Activated naive CD4-positive, alpha-beta T cell treated with anti-CD3 and anti-CD28 coated beads, Interleukin-2, amount 50 U/mL, for 16 hours (primary cell): ENCODE measurements around the gene DPYD.

Source experiments
- DNase-seq: peaks from one replicate; pipeline ENCODE4 v3.0.0-alpha.2; 2020

DPYD gene

GRCh38 chr1:97599447-97599846 lies 321.4 kb downstream of the DPYD start:
- no peak for DNase-seq

- no peak for DNase-seq
Measured at GRCh38 chr1:97593192-97593591, 327.6 kb downstream of the DPYD start.

GRCh38 chr1:97588772-97589171 lies 332.1 kb downstream of the DPYD start:
- DNase-seq, result no peak

GRCh38 chr1:97581614-97582051 lies 339.2 kb downstream of the DPYD start:
- DNase-seq, result no peak

- no peak for DNase-seq
Measured at GRCh38 chr1:97577613-97578012, 343.2 kb downstream of the DPYD start.

GRCh38 chr1:97573553-97573952 lies 347.3 kb downstream of the DPYD start:
- DNase-seq, result no peak

GRCh38 chr1:97572561-97572960 lies 348.3 kb downstream of the DPYD start:
- no peak for DNase-seq

DNA sequence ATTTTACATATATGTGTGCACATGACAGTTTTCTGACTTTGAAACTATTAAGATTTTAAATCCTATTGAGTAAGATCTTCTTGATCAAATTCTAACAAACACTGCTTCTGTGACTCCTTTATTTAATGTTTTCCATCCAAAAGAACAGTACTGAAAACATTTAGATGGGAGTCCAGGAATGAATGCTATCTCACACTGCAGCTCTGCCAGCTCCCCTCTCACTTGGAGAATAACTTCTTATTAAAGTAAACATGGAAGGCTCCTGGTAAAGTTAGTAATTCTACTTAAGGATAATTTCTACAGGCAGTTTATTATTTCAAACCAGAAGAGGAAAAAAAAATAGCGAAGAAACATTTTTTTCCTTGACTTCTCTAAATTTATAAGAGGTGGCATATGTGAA lies 349.1 kb downstream of the DPYD start:
- DNase-seq, result no peak

DNA sequence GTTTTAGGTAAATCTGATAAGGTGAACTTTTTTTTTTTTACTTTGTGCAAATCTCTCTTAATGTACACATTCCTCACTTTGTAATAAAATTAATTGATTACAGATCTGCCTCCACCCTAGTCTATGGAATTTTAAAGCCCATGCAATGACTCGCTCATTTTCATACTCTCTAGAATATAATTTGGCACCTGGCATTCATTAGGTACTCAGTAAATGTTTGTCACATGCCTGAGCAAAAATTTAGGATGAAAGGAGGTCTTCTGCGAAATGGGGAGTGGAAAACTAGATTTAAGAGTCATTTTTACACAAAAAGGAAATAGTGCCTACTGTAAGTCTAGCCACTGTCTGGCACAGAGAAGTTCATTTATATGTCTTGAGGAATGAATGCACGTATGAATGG lies 350.1 kb downstream of the DPYD start:
- no peak for DNase-seq

GRCh38 chr1:97567000-97567749 lies 353.7 kb downstream of the DPYD start:
- DNase-seq, result no peak

DNA sequence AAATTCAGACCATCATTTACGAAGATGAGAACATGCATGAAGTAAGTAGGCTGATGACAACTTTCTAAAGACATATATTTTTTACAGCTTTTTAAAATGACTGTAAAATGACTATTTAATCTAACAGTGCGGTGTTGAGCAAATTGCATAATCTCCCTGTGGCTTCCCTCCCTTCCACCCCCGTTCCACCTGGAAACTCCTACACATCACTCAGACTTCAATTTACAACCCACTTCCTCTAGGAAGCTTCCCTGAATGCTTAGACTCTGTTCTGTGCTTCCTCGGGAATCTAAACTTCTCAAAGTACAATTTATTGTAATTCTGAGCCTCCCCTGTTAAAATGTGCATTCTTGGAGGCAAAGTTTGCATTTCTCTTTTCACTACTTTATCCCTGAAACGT lies 354.9 kb downstream of the DPYD start:
- DNase-seq, result no peak

GRCh38 chr1:97563926-97564325 lies 356.9 kb downstream of the DPYD start:
- no peak for DNase-seq

DNA sequence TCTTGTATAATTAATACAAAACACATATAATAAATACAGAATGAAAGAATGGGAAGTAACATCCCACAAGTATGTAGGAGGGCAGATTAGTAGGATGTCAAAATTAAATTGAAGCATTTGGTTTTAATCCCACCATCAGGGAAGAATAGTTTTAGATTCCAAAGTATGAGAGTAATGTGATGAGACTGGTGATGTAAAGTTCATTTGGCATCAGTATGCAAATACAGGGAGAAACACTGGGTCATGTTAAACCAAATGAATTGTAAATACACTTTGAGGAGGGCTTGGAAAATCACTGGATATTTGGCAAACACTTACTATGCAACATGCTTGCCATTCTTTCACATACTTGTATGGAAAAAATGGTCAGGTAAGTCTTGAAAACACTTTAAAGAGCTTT lies 358.8 kb downstream of the DPYD start:
- no peak for DNase-seq

- DNase-seq, result no peak
Measured at GRCh38 chr1:97560714-97561113, 360.1 kb downstream of the DPYD start.

DNA sequence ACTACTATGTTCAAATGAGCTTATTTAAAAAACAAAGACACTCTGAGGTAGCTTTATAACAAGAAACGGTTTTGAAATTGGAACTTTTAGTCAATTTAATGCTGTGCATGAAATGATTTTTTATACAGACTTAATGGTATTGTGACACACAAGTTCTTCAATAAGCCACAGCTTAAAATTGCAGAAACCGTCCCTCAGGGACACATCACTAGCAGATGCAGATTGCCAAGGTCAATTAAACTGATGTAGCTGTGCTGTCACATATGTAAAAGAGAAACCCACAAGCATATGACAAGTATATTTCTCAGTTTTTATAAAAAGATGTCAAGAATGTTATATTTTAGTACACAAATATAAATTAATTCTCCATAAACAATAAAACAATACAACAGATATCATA lies 366.9 kb downstream of the DPYD start:
- DNase-seq, result no peak

DNA sequence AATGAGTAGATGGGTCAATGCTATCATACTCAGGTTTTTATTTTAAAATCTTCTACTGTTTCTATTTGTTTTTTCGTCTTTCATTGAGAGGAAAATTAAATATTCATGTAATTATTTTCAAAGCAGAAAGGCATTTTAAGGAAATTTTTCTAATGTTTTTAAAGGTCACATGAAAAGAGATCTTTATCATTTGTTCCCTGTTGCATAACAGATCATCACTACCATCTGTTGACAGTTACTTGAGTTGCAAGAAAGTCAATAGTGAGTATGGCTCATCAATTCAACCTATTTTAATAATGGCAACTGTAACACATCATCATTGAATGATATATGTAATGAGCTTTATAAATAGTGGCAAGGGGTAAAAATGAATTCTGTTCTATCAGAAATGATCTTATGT lies 369.7 kb downstream of the DPYD start:
- no peak for DNase-seq

DNA sequence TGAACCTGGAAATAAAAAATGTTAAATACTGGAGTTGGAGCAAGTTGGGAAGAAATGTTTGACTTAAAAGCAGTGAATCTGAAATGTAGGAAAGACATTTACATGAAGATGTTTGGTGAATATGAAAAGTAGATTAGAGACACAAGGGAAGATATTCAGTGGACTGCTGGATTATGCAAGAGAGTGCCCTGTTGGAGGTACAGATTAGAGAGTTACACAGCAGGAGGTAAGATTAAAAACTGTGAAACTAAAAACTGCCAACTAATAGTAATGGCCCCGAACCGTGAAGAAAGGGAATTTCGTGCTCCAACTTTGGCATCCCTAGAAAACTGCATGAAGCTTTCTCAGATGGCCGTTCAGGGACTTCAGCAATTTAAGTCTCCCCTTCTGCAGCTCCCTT lies 375.4 kb downstream of the DPYD start:
- no peak for DNase-seq

DNA sequence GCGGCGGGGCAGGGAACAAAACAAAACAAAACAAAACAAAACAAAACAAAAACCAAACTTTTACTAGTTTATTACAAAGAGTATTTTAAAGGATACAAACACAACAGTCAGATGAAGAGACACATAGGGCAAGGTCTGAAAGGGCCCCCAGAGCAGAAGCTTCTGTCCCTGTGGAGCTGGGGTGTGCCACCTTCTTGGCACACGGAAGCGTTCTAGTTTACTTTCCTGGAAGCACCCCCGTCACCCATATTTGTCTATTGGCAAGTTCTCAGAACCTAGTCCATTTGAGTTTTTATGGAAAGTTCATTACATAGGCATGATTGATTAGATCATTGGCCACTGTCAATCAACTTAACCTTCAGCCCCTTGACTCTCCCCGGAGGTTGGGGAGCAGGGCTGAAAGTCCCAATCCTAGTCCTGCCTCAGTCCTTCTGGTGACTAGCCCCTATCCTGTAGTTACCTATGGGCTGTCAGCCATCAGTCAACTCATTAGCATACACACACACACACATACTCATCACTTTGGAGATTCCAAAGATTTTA lies 380.4 kb downstream of the DPYD start:
- no peak for DNase-seq

DNA sequence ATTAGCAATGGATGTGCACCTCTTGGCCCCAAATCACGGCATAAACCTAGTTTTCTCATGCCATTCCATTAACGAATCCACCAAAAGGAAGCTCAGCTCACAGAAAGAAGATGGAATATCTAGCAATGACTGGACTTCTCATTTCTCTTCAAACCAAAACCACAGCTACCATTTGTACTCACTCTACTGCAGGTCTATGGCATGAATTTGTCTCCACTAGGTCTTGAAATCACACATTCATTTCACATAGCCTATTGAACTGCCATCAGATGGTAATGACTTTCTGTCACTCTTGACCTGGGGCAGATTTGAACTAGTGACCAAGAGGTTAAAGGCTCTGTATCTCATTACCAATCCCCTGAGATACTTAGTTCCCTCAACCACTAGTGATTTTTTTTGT lies 382.7 kb downstream of the DPYD start:
- DNase-seq, result no peak

DNA sequence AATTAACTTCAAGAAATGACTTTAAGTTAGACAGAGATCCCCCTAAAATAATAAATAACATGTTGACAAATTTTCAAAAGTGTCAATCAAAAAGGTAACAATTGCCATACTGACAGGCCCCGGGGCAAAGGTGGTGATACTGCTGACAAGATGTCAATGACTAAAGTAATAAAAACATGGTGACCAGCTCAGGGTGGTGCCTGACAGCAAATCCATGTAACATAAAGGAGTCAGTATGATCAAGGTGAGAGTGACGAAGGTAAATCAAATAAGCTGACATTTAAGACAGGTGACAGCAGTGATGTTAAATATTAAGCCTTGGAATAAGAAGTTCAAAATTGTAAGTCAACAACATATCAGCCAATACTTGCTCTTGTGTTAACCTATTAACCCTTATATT lies 387.5 kb downstream of the DPYD start:
- DNase-seq, result no peak

GRCh38 chr1:97529600-97529999 lies 391.2 kb downstream of the DPYD start:
- DNase-seq, result no peak

DNA sequence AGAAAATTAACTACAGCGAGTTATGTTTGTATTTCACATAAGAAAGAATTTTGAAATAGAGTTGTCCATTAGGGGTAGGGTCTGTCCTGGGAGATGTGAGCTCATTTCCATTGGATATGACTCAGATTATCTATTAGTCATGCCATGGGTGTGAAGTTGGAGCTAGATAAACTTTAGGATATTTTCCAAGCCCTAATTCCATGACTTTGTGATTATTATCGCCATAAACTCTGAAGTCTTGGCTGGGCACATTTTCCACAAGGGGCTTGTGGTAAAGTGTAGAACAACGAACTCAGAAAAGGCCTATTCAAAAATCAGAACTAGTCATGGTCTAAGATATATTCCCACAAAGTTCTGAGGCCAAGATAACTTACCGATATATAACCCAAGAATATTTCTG lies 396.6 kb downstream of the DPYD start:
- no peak for DNase-seq

DNA sequence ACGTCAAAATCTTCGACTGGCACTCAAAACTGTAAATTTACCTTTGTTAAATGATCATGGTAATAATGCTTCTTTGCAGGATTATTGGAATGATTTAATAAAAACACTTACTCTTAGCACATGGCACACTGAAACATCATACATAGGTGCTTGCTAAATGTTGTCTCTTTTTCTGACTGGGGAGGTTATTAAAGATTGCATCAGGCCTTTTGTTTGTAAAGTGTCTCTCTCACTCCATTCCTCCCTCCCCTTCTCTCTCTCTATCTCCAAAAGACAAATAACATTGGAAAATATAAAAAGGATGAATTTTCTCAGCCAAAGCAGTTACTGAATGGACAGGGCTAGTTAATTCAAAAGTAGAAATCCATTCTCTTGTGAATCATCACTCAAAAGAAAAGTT lies 404.2 kb downstream of the DPYD start:
- no peak for DNase-seq

DNA sequence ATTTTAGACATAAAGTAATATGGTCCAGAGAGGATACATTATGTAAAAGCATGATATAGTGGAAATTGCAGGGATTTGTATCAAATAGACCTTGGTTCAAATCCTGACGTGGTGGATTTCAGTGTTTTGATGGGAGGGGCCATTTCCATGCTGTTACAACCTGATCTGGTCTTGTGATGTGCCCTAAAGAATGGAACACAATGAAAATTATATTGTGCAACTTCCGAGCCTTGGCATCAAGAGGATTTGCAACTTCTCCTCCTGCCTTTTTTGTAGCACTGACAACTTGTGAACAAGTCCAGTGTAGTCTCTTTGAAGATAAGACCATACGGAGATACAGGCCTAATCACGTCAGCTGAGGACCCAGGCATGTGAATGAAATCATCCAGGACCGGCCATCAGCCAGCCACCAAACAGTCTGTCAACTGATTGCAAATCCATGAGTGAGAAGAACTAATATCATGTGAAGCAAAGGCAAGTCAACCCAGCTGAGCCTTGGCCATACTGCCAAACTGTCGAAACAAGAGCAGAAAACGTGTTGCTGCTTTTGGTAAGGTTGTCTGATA lies 412.1 kb downstream of the DPYD start:
- DNase-seq, result no peak

DNA sequence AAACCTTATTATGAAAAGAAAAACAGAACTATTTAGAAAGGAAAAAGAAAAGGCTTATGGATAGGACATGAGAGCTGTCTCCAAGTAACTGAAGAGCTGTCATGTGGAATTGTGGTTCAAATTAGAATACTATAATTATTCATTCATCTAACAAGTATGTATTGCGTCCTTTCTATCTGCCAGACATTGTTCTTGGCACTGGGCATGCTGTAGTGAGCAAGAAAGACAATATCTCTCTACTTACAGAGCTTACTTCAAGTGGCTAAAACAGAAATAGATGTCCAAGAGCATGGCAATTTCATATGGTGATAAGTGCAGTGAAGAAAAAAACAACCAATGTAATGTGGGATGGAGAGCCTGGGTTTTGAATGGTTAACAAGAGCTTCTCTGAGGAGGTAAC lies 413.0 kb downstream of the DPYD start:
- DNase-seq, result no peak
